ENCODE measurements around the gene ERN1. TPM values are rescaled to one million over a fixed set of nuclear protein-coding genes. Genes with fewer than 3 reads are reported as not detected.

ERN1 gene
- total and polyA plus RNA-seq, 2 of the 8 experiments (the other 6 are each of a cell fraction or from before 2014, with no cell fraction given) = 1.8 to 3.9 TPM

- TF ChIP-seq, protein P1, sequence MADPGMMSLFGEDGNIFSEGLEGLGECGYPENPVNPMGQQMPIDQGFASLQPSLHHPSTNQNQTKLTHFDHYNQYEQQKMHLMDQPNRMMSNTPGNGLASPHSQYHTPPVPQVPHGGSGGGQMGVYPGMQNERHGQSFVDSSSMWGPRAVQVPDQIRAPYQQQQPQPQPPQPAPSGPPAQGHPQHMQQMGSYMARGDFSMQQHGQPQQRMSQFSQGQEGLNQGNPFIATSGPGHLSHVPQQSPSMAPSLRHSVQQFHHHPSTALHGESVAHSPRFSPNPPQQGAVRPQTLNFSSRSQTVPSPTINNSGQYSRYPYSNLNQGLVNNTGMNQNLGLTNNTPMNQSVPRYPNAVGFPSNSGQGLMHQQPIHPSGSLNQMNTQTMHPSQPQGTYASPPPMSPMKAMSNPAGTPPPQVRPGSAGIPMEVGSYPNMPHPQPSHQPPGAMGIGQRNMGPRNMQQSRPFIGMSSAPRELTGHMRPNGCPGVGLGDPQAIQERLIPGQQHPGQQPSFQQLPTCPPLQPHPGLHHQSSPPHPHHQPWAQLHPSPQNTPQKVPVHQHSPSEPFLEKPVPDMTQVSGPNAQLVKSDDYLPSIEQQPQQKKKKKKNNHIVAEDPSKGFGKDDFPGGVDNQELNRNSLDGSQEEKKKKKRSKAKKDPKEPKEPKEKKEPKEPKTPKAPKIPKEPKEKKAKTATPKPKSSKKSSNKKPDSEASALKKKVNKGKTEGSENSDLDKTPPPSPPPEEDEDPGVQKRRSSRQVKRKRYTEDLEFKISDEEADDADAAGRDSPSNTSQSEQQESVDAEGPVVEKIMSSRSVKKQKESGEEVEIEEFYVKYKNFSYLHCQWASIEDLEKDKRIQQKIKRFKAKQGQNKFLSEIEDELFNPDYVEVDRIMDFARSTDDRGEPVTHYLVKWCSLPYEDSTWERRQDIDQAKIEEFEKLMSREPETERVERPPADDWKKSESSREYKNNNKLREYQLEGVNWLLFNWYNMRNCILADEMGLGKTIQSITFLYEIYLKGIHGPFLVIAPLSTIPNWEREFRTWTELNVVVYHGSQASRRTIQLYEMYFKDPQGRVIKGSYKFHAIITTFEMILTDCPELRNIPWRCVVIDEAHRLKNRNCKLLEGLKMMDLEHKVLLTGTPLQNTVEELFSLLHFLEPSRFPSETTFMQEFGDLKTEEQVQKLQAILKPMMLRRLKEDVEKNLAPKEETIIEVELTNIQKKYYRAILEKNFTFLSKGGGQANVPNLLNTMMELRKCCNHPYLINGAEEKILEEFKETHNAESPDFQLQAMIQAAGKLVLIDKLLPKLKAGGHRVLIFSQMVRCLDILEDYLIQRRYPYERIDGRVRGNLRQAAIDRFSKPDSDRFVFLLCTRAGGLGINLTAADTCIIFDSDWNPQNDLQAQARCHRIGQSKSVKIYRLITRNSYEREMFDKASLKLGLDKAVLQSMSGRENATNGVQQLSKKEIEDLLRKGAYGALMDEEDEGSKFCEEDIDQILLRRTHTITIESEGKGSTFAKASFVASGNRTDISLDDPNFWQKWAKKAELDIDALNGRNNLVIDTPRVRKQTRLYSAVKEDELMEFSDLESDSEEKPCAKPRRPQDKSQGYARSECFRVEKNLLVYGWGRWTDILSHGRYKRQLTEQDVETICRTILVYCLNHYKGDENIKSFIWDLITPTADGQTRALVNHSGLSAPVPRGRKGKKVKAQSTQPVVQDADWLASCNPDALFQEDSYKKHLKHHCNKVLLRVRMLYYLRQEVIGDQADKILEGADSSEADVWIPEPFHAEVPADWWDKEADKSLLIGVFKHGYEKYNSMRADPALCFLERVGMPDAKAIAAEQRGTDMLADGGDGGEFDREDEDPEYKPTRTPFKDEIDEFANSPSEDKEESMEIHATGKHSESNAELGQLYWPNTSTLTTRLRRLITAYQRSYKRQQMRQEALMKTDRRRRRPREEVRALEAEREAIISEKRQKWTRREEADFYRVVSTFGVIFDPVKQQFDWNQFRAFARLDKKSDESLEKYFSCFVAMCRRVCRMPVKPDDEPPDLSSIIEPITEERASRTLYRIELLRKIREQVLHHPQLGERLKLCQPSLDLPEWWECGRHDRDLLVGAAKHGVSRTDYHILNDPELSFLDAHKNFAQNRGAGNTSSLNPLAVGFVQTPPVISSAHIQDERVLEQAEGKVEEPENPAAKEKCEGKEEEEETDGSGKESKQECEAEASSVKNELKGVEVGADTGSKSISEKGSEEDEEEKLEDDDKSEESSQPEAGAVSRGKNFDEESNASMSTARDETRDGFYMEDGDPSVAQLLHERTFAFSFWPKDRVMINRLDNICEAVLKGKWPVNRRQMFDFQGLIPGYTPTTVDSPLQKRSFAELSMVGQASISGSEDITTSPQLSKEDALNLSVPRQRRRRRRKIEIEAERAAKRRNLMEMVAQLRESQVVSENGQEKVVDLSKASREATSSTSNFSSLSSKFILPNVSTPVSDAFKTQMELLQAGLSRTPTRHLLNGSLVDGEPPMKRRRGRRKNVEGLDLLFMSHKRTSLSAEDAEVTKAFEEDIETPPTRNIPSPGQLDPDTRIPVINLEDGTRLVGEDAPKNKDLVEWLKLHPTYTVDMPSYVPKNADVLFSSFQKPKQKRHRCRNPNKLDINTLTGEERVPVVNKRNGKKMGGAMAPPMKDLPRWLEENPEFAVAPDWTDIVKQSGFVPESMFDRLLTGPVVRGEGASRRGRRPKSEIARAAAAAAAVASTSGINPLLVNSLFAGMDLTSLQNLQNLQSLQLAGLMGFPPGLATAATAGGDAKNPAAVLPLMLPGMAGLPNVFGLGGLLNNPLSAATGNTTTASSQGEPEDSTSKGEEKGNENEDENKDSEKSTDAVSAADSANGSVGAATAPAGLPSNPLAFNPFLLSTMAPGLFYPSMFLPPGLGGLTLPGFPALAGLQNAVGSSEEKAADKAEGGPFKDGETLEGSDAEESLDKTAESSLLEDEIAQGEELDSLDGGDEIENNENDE (IDR thresholded peaks at IDR 0.05; ENCODE audit: insufficient replicate concordance, low read length) = no peak
- no peak for TF ChIP-seq SRF (IDR thresholded peaks at IDR 0.05; ENCODE audit: low read depth, low read length)
- no peak for TF ChIP-seq JUN (IDR thresholded peaks at IDR 0.05; ENCODE audit: low read depth, low read length)
- no peak for TF ChIP-seq SP2 (IDR thresholded peaks at IDR 0.05; ENCODE audit: low read length)
- TF ChIP-seq, protein P2, sequence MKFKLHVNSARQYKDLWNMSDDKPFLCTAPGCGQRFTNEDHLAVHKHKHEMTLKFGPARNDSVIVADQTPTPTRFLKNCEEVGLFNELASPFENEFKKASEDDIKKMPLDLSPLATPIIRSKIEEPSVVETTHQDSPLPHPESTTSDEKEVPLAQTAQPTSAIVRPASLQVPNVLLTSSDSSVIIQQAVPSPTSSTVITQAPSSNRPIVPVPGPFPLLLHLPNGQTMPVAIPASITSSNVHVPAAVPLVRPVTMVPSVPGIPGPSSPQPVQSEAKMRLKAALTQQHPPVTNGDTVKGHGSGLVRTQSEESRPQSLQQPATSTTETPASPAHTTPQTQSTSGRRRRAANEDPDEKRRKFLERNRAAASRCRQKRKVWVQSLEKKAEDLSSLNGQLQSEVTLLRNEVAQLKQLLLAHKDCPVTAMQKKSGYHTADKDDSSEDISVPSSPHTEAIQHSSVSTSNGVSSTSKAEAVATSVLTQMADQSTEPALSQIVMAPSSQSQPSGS (IDR thresholded peaks at IDR 0.05; ENCODE audit: low read length) = no peak
- TF ChIP-seq BACH1 (IDR thresholded peaks at IDR 0.05; ENCODE audit: low read length) = no peak
- TF ChIP-seq ZNF274 (IDR thresholded peaks at IDR 0.05; ENCODE audit: borderline replicate concordance, extremely low read depth, low read length) = no peak
- no peak for TF ChIP-seq SAP30 (IDR thresholded peaks at IDR 0.05; ENCODE audit: insufficient read depth, insufficient replicate concordance, low read length)
- no peak for TF ChIP-seq TEAD4 (IDR thresholded peaks at IDR 0.05; ENCODE audit: low read depth, low read length)
- TF ChIP-seq PHF8 (conservative IDR thresholded peaks at IDR 0.05; ENCODE audit: low read depth, low read length) = no peak
Observed at GRCh38 chr17:64113006-64113405, 16.9 kb downstream of the ERN1 start (continued).
